Osteoblast (primary cell): ENCODE measurements around the gene SLC39A10. TPM values are rescaled to one million over a fixed set of nuclear protein-coding genes. Genes with fewer than 3 reads are reported as not detected.

ENCODE experiments used
- DNase-seq: peaks from one replicate; pipeline ENCODE4 v3.0.0; 2011; ENCODE audit warnings: low spot score, mixed read lengths; ENCODE audit not compliant: insufficient read length; ENCODE audit errors: missing footprints
- H2AFZ ChIP-seq: 2 replicates; pipeline ENCODE4 v1.6.0; 2011; ENCODE audit warnings: mild to moderate bottlenecking, low read length
- H3K27ac ChIP-seq: 2 replicates; pipeline ENCODE4 v1.5.1; 2011; ENCODE audit warnings: mild to moderate bottlenecking, low read depth, low read length, moderate library complexity
- H3K27me3 ChIP-seq: 2 replicates; pipeline ENCODE4 v1.6.0; 2012; ENCODE audit warnings: mild to moderate bottlenecking, control low read depth, inconsistent platforms, low read length, moderate library complexity; ENCODE audit not compliant: insufficient read depth
- H3K36me3 ChIP-seq: 2 replicates; pipeline ENCODE4 v1.5.1; 2011; ENCODE audit warnings: mild to moderate bottlenecking, low read length, control low read depth, moderate library complexity; ENCODE audit not compliant: insufficient read depth
- H3K4me1 ChIP-seq: 2 replicates; pipeline ENCODE4 v1.5.1; 2011; ENCODE audit warnings: mild to moderate bottlenecking, low read length, control low read depth, moderate library complexity; ENCODE audit not compliant: insufficient read depth
- H3K4me2 ChIP-seq: 2 replicates; pipeline ENCODE4 v1.6.0; 2011; ENCODE audit warnings: mild to moderate bottlenecking, low read length; ENCODE audit not compliant: insufficient read depth
- H3K4me3 ChIP-seq: fragments of 200-600 bp; sonication (generic); 3 replicates; pipeline ENCODE4 v1.5.1; 2012; ENCODE audit warnings: mild to moderate bottlenecking, low read length, inconsistent platforms; ENCODE audit not compliant: insufficient read depth
- H3K79me2 ChIP-seq: 2 replicates; pipeline ENCODE4 v1.6.0; 2012; ENCODE audit warnings: mild to moderate bottlenecking, low read length, control low read depth, inconsistent platforms; ENCODE audit not compliant: insufficient read depth
- H3K9me3 ChIP-seq: 2 replicates; pipeline ENCODE4 v1.5.1; 2011; ENCODE audit warnings: low read depth, low read length, control low read depth
- H4K20me1 ChIP-seq: 2 replicates; pipeline ENCODE4 v1.6.0; 2012; ENCODE audit warnings: mild to moderate bottlenecking, low read length, control low read depth; ENCODE audit not compliant: insufficient read depth
- CTCF ChIP-seq: IDR thresholded peaks from 2 replicates; pipeline ENCODE4 v1.5.1; 2011; ENCODE audit warnings: mild to moderate bottlenecking, low read depth, low read length, moderate library complexity; ENCODE audit errors: extremely low read depth
- total RNA-seq: library from RNA; depleted of rRNA; stranded (reverse); fragments of >200 nt; gene quantifications from 2 replicates; pipeline ENCODE4 v1.2.3, GENCODE V29; 2012

SLC39A10 gene
- total RNA-seq, 1 donor, result 31.8 TPM

- no peak for TF ChIP-seq CTCF
- H3K27me3 ChIP-seq, result no peaks in the 10 kb centered on the region
- H3K79me2 ChIP-seq, result no peaks in the 10 kb centered on the region
- H2AFZ ChIP-seq, result no peak overlapping the region
- no peak overlapping the region for H3K4me2 ChIP-seq
- no peak for DNase-seq
- H3K9me3 ChIP-seq, result no peaks in the 10 kb centered on the region
- no peak overlapping the region for H3K4me3 ChIP-seq
- no peaks in the 10 kb centered on the region for H4K20me1 ChIP-seq
- H3K36me3 ChIP-seq, result no peaks in the 10 kb centered on the region
- H3K4me1 ChIP-seq, result peaks cover 5% of the 10 kb centered on the region
- H3K27ac ChIP-seq, result no peak overlapping the region
Measured at GRCh38 chr2:195759877-195760276, 102.9 kb downstream of the SLC39A10 start.

- no peaks in the 10 kb centered on the region for H3K9me3 ChIP-seq
- H3K4me1 ChIP-seq, result peaks cover 4% of the 10 kb centered on the region
- DNase-seq, result no peak
- no peak for TF ChIP-seq CTCF
- H4K20me1 ChIP-seq, result no peaks in the 10 kb centered on the region
- H3K4me3 ChIP-seq, result no peak overlapping the region
- H3K79me2 ChIP-seq, result no peaks in the 10 kb centered on the region
- no peaks in the 10 kb centered on the region for H3K27me3 ChIP-seq
- no peak overlapping the region for H3K4me2 ChIP-seq
- H2AFZ ChIP-seq, result no peak overlapping the region
- H3K27ac ChIP-seq, result no peak overlapping the region
- no peaks in the 10 kb centered on the region for H3K36me3 ChIP-seq
Measured at GRCh38 chr2:195763866-195764265, 106.8 kb downstream of the SLC39A10 start.

GRCh38 chr2:195766691-195767090 is 109.7 kb downstream of the SLC39A10 start:
- Histone ChIP-seq H3K4me2 (no peak overlapping the region), H2AFZ (no peak overlapping the region), H3K27me3 (no peaks in the 10 kb centered on the region), H3K4me1 (peaks cover 4% of the 10 kb centered on the region), H3K4me3 (no peak overlapping the region), H3K27ac (no peak overlapping the region), H3K79me2 (no peaks in the 10 kb centered on the region), H4K20me1 (no peaks in the 10 kb centered on the region), H3K36me3 (no peaks in the 10 kb centered on the region), H3K9me3 (no peaks in the 10 kb centered on the region)
- no peak for DNase-seq
- TF ChIP-seq CTCF, result no peak

- H3K4me2 ChIP-seq, result no peak overlapping the region
- TF ChIP-seq CTCF, result no peak
- H4K20me1 ChIP-seq, result no peaks in the 10 kb centered on the region
Measured at GRCh38 chr2:195768431-195768830, 111.4 kb downstream of the SLC39A10 start.

More at GRCh38 chr2:195768431-195768830, 111.4 kb downstream of the SLC39A10 start:
- H3K4me1 ChIP-seq, result peaks cover 4% of the 10 kb centered on the region
- H3K36me3 ChIP-seq, result no peaks in the 10 kb centered on the region
- H3K27ac ChIP-seq, result no peak overlapping the region
- H3K9me3 ChIP-seq, result no peaks in the 10 kb centered on the region
- no peak overlapping the region for H2AFZ ChIP-seq
- no peak for DNase-seq
- no peak overlapping the region for H3K4me3 ChIP-seq
- no peaks in the 10 kb centered on the region for H3K79me2 ChIP-seq
- H3K27me3 ChIP-seq, result no peaks in the 10 kb centered on the region
